Hematopoietic multipotent progenitor cell treated with erythropoietin and hydrocortisone succinate and interleukin-3 and kit ligand, for 8 days (in vitro differentiated cells): ENCODE measurements around the gene CD300E.
A peak's percentile ranks its signal among the peaks of the same experiment; 100 is the strongest.
"Not testable (repeated sequence)": the region's sequence is repeated elsewhere in the genome, so short reads cannot be mapped to it uniquely, and the experiment has no call there.

Source experiments
- DNase-seq: peaks from one replicate; pipeline ENCODE4 v3.0.0-alpha.2; 2015

Gene CD300E, protein sequence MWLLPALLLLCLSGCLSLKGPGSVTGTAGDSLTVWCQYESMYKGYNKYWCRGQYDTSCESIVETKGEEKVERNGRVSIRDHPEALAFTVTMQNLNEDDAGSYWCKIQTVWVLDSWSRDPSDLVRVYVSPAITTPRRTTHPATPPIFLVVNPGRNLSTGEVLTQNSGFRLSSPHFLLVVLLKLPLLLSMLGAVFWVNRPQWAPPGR

DNA sequence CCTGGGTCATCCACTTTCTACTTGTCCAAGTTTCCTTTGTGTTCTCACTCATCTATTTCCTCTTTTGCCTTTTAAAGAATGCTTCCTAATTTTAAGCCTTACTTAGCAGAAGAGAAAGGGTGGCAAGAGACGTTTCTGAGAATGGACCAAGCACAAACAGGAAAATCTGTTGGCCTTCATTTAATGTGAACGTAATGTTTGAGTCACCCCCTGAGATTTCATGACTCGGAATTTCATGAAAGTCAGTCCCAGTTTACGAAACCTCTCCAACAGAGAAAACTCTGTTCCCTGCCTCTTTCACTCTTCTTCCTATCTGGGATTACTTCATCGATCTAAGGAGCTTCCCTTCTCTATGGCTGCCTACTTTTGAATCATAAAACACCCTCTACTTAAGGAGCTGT lies at the start of gene CD300E:
Gene CD300E (minus strand): TSS at position 46 of the 401 bp plus-strand sequence. CDS start 117 bp downstream, outside the sequence.
- DNase-seq: no peak

DNA sequence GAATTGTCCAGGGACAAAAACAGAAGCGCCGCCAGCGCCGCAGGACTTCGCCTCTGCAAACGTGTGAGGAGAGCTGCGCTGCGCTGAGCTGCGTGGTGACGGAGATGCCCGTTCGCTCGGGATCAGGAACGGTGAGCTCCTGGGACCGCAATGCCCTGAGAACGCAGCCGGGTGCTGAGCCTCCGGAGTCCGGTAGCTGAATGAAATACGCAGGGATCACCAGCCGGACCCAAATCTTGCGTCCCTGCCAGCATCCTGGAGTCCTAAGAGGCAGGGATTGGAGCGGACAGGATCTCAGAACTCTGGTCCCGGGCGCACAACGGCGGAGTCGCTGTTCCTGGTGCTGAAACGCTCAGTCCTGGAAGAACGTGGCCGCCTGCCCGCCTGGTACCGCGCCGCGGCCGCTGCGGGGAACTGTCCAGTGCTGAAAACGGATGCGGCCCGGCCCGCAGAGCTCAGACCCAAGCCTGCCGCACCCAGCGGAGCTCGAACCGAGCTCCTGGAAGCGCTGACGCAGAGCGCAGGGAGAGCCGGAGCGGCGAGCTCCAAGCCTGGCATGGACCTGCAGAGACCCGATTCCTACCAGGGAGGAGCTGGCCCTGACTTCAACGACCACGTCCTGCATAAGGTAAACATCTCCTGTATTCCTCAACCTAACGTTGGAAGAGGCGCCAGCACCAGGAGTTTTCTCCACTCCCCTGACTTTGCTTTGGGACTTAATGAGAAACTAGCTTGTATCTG lies 47.7 kb upstream of the CD300E start:
- DNase-seq: peak; percentile 64

GRCh38 chr17:74670329-74670728 lies 46.8 kb upstream of the CD300E start:
- DNase-seq: no peak

DNA sequence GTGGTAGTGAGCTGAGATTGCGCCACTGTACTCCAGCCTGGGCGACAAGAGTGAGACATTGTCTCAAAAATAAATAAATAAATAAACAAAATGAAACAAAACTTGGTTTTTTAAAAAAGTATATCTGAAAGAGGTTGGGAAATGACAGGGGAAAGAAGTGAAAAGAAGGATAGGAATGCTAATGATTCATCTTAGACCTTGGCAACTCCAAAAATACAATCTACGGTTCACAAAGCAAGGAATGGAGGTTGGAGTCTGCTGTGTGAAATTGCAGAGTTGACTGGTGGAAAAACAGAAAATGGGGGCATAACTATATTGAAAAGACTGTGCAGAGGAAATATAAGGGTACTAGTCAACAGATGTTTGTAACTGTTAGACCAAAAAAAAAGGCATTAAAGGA lies 40.0 kb upstream of the CD300E start:
- DNase-seq: no peak

DNA sequence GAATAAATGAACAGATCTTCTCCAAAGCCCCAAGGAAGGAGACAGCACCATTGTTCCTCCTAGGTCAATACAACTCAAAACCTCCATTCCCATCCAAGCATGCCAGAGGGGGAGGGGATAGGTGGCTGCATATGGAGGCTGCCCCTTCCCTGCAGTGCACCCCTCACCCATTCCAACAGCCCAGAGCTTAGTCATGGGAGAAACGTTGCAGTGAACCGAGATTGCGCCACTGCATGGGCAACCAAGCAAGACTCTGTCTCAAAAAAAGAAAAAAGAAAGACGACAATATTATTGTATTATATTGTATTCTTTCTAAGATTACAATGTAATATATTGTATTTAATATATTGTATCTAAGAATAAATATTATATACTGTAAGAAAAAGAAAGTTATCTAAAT lies 36.4 kb upstream of the CD300E start:
- no peak for DNase-seq

DNA sequence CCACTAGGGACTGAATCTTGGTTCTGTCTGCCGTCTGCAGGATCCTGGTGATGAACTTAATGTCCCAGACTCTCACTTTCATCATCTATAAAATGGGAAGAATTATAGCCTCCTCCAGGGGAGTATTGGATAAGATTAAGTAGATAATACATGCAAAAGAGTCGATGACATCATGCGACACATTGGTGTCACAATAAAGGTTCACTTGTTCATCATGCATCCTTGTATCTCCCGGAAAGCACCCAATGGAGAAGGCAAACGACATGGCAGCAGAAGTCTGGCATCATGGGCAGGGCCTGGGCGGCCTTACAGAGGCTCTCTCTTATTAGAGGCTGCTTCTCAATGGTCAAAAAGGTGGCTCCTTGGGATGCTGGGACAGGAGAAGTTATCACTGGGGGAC lies 35.1 kb upstream of the CD300E start:
- no peak for DNase-seq

DNA sequence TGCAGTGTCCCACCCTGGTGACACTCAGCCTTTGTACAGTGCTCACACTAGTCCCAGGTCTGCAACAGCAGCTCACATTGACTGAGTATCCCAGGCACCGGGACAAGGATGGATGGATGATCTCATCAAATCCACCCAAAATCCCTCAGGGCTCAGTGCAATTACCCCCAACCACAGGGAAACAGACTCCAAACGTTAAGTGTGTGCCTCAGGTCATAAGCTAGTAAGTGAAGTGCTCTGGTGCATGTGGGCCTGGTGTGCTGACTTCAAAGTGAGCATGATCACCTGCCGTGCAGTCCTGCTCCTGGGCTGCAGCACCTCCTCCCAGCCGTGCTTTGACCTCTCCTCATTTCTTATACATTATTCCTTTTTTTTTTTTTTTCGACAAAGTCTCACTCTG lies 31.2 kb upstream of the CD300E start:
- no peak for DNase-seq

DNA sequence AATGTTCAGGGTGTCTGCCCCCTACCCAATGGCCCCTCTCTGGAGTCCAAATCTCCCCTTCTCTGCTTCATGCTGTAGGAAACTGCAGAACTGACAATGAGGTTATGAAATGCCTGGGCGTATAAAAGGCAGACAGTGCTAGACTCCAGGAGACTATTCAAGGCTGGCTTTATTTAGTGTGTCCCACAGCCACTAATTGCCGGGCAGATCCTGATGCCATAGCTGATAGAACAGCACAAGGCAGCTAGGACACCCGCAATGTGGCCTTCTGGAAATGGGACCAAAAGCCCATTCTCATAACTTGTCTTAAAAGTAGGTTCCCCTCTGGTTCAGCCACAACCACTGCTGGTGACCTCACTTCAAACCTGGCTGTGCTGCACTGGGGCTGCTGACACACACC lies 28.5 kb upstream of the CD300E start:
- no peak for DNase-seq

- DNase-seq: no peak
Measured at GRCh38 chr17:74649909-74650308, 26.4 kb upstream of the CD300E start.

GRCh38 chr17:74647871-74648672 lies 24.5 kb upstream of the CD300E start:
- no peak for DNase-seq

GRCh38 chr17:74646231-74646630 lies 22.7 kb upstream of the CD300E start:
- peak; percentile 54 for DNase-seq

GRCh38 chr17:74645010-74645409 lies 21.5 kb upstream of the CD300E start:
- no peak for DNase-seq

DNA sequence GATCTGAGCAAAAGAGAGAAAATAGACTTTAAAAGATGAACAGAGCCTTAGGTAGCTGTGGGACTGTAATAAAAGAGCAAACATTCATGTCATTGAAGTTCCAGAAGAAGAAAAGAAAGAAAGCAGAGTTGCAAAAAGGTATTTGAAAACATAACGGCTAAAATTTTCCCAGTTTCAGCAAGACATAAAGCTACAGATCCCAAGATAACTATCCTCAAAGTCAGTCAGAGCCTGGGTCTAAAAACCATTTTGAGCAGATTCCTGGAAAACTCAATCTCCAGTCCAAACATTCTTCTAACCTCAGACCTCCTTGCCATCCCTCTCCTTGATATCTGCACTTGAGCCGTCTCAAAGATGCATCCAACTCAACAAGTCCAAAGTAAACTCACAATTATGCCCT lies 20.9 kb upstream of the CD300E start:
- DNase-seq: no peak

GRCh38 chr17:74643826-74644225 lies 20.3 kb upstream of the CD300E start:
- no peak for DNase-seq

DNA sequence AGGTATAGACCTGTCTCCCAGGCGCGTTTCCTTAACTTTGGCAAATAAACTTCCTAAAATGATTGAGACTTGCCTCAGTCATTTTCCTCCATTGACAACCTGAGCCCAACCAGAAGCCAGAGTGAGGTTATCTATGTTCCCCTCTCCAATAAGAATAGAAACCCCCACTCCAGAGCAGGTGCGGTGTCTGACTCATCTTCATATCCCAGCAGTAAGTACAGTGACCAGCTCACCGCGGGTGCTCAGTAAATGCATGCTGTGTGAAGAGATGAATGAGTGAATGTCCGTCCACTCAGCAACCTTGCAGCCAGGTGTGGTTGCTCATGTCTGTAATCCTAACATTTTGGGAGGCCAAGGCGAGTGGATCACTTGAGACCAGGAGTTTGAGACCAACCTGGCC lies 19.5 kb upstream of the CD300E start:
- DNase-seq: no peak

GRCh38 chr17:74642556-74642955 lies 19.0 kb upstream of the CD300E start:
- no peak for DNase-seq

DNA sequence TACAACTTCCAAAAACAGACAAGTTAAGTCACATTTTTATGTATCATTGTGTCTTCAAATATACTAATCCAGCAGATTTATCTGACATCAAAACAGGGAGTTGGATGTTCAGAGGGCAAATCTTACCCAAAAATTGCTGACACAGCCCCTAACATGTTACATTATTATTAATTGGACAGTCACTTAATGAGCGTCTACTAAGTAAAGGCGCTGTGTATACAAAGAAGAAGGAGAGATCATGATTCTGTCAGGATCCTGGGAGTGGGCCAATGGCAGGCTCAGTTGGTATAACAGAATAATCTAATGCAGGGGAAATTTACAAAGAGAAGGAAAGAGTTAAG lies 18.4 kb upstream of the CD300E start:
- no peak for DNase-seq

DNA sequence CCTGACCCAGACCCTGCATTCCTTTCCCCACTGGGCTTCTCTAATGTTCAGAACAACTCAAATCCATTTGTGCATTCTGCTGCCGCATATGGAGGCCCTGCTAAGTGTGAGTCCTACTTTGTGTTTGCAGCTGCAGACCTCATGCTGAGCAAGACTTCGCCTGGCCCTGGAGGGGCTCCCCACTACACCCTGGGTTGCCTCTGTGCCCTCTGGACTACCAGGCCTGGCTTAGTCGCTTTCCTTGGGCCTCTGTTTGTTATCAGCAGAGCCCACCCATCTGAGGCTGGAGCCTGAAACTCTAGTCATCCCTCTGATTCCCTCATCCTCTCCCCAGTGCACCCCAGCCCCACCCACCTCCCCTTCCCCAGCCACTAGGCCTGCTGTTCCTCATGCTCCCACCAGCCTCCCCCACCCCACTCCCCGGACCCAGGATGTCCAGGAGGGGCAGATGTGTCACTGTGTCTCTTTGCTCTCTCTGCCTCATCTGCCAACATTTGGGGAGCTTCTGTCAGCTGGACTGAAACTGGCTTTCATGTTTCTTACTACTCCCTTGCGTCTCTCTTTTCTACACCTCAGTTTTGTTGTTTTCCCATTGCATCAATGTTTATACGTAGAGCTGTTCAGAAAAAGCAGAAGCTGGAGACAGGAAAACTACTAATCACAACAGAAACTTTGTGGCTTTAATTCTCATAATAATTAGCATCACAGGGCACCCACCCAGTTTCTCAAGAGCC lies 17.9 kb upstream of the CD300E start:
- no peak for DNase-seq

GRCh38 chr17:74639704-74640151 lies 16.2 kb upstream of the CD300E start:
- DNase-seq: no peak

- no peak for DNase-seq
Measured at GRCh38 chr17:74637926-74638325, 14.4 kb upstream of the CD300E start.

- DNase-seq: no peak
Measured at GRCh38 chr17:74637265-74637664, 13.7 kb upstream of the CD300E start.

GRCh38 chr17:74636541-74637085 lies 13.1 kb upstream of the CD300E start:
- DNase-seq: not testable (repeated sequence)

GRCh38 chr17:74635418-74635817 lies 11.9 kb upstream of the CD300E start:
- DNase-seq: no peak
